Type B pancreatic cell (in vitro differentiated cells): ENCODE data around the gene FTSJ3. TPM values are rescaled to one million over a fixed set of nuclear protein-coding genes. Genes with fewer than 3 reads are reported as not detected.
"Not testable (repeated sequence)": the region's sequence is repeated elsewhere in the genome, so short reads cannot be mapped to it uniquely, and the experiment has no call there.

ENCODE experiments used
- DNase-seq: peaks from one replicate; pipeline ENCODE4 v3.0.0; 2021; ENCODE audit warnings: mixed read lengths; ENCODE audit not compliant: unreplicated experiment; ENCODE audit errors: extremely low spot score
- H3K27ac Mint-ChIP-seq: 2 replicates; pipeline ENCODE4 v1.8.0; 2021; ENCODE audit warnings: mild to moderate bottlenecking, mixed read lengths
- H3K27me3 Mint-ChIP-seq: 2 replicates; pipeline ENCODE4 v1.8.0; 2021; ENCODE audit warnings: mixed read lengths
- H3K36me3 Mint-ChIP-seq: 2 replicates; pipeline ENCODE4 v1.8.0; 2021; ENCODE audit warnings: mixed read lengths
- H3K4me1 Mint-ChIP-seq: one replicate; pipeline ENCODE4 v1.8.0; 2021; ENCODE audit warnings: mixed read lengths; ENCODE audit not compliant: unreplicated experiment
- H3K4me3 Mint-ChIP-seq: 2 replicates; pipeline ENCODE4 v1.8.0; 2021; ENCODE audit warnings: mild to moderate bottlenecking, mixed read lengths
- H3K9me3 Mint-ChIP-seq: 2 replicates; pipeline ENCODE4 v1.8.0; 2021; ENCODE audit warnings: mixed read lengths
- total RNA-seq: library from RNA; stranded (reverse); gene quantifications from 2 replicates; pipeline ENCODE4 v1.2.1, GENCODE V29; 2021; ENCODE audit warnings: low replicate concordance
- TF ChIP-seq, protein P1 (sequence below): fragments of 200-600 bp; sonication (generic); conservative IDR thresholded peaks from 2 replicates; pipeline ENCODE4 v1.5.0; 2021; ENCODE audit warnings: antibody characterized with exemption, mild to moderate bottlenecking

Gene FTSJ3
- total RNA-seq, 1 donor from 2014 or later, result 45.2 TPM

DNA sequence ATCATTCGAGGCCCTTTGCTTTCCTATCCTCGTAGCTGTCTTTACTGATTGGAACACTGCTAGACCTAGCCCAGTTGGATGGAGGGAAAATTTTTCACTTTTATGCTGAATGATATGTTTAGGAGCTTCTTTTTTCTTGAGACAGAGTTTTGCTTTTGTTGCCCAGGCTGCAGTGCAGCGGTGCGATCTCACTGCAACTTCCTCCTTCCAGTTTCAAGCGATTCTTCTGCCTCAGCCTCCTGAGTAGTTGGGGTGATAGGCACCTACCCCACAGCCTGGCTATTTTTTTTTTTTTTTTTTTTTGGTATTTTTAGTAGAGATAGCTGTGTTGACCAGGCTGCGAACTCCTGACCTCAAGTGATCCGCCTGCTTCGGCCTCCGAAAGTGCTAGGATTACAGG is 17.5 kb downstream of the FTSJ3 start:
- DNase-seq, result no peak
- Mint-ChIP-seq H3K9me3 (no peaks in the 10 kb centered on the region), H3K4me3 (no peak overlapping the region), H3K27ac (no peak overlapping the region), H3K36me3 (peaks cover 45% of the 10 kb centered on the region), H3K27me3 (no peaks in the 10 kb centered on the region), H3K4me1 (no peaks in the 10 kb centered on the region)
- TF ChIP-seq, protein P1, sequence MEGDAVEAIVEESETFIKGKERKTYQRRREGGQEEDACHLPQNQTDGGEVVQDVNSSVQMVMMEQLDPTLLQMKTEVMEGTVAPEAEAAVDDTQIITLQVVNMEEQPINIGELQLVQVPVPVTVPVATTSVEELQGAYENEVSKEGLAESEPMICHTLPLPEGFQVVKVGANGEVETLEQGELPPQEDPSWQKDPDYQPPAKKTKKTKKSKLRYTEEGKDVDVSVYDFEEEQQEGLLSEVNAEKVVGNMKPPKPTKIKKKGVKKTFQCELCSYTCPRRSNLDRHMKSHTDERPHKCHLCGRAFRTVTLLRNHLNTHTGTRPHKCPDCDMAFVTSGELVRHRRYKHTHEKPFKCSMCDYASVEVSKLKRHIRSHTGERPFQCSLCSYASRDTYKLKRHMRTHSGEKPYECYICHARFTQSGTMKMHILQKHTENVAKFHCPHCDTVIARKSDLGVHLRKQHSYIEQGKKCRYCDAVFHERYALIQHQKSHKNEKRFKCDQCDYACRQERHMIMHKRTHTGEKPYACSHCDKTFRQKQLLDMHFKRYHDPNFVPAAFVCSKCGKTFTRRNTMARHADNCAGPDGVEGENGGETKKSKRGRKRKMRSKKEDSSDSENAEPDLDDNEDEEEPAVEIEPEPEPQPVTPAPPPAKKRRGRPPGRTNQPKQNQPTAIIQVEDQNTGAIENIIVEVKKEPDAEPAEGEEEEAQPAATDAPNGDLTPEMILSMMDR, result no peak

DNA sequence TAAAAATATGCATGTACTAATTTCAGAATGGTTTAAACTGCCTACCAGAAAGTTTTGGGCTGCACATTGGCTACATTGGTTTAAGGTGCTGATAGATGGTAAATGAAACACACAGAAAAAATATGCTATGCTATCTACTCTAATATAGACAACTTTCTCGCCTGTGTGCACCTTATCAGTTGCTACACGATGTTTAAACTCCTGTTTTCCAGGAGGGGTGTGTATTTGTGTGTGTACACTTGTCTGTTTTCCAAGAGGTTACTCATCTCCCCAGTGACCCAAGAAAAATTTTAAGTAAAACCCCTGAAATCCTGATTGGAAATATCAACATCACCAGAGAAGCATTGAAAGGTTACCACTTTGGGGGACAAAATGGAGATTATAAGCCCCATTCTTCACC is 21.9 kb downstream of the FTSJ3 start:
- Mint-ChIP-seq H3K27ac (no peak overlapping the region), H3K36me3 (peaks cover 32% of the 10 kb centered on the region), H3K27me3 (no peaks in the 10 kb centered on the region), H3K9me3 (no peaks in the 10 kb centered on the region), H3K4me1 (no peaks in the 10 kb centered on the region), H3K4me3 (no peak overlapping the region)
- no peak for DNase-seq
- TF ChIP-seq, protein P1, result no peak

DNA sequence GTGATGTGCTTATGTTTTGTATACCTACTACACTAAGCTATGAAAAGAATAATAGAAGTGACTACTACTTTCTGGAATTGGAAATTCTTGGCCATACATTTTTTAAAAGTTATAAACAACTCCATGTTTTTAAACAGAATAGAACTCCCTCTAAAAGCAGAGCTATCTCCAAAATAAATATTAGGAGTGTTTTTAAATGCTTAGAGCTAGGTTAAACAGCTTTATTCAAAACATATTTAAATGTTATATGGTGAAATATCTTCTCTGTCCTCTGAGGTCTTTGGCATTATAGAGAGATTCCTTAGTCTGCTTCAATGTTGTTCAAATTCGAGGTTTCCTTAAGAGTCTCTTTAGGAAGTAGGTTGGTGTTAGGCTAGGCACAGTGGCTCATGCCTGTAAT is 23.1 kb downstream of the FTSJ3 start:
- Mint-ChIP-seq H3K4me1 (no peaks in the 10 kb centered on the region), H3K27me3 (no peaks in the 10 kb centered on the region), H3K4me3 (no peak overlapping the region), H3K9me3 (no peaks in the 10 kb centered on the region), H3K36me3 (peaks cover 37% of the 10 kb centered on the region), H3K27ac (no peak overlapping the region)
- TF ChIP-seq, protein P1, result no peak
- no peak for DNase-seq

DNA sequence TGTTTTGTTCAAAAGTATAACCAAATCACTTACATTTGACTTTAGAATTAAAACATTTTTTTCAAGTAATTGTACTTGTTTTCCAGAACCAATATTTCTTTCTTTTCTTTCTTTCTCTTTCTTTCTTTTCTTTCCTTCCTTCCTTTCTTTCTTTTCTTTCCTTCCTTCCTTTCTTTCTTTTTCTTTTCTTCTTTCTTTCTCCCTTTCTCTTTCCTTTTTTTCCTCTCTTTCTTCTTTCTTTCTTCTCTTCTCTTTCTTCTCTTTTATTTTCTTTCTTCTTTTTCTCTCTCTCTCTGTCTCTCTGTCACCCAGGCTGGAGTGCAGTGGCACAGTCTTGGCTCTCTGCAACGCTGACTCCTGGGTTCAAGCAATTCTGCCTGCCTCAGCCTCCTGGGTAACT is 26.7 kb downstream of the FTSJ3 start:
- no peak overlapping the region for H3K27ac Mint-ChIP-seq
- H3K4me3 Mint-ChIP-seq, result no peak overlapping the region
- no peaks in the 10 kb centered on the region for H3K27me3 Mint-ChIP-seq
- TF ChIP-seq, protein P1, result no peak
- no peaks in the 10 kb centered on the region for H3K4me1 Mint-ChIP-seq
- H3K9me3 Mint-ChIP-seq, result no peaks in the 10 kb centered on the region
- H3K36me3 Mint-ChIP-seq, result peaks cover 28% of the 10 kb centered on the region
- no peak for DNase-seq

DNA sequence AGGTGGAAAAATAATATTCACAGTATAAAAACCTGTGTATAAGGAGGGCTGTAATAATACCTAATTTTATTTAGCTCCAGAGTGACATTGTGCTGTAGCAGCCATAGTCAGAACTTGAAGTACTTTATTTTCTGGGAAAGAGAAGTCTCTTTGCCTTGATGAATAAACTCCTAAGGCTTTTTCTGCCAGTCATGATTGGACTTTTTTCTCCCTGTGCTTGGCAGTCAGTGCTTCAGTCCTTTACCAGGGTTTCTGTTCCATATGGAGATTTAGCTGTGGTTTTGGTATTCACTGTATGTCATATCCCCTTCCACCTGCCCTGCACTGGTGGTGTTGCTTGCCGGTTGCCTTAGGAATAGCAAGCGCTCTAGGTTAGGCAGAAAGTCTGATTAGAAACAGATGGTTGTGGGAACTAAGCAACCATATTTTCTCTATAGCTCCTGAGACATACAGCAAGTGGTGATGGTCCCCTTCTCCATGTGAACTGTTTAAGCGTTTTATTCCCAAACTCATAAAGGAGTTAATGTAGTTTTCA is 28.8 kb downstream of the FTSJ3 start:
- no peaks in the 10 kb centered on the region for H3K4me1 Mint-ChIP-seq
- DNase-seq, result no peak
- no peaks in the 10 kb centered on the region for H3K9me3 Mint-ChIP-seq
- no peak overlapping the region for H3K27ac Mint-ChIP-seq
- TF ChIP-seq, protein P1, result no peak
- no peak overlapping the region for H3K4me3 Mint-ChIP-seq
- H3K36me3 Mint-ChIP-seq, result peaks cover 32% of the 10 kb centered on the region
- no peaks in the 10 kb centered on the region for H3K27me3 Mint-ChIP-seq

DNA sequence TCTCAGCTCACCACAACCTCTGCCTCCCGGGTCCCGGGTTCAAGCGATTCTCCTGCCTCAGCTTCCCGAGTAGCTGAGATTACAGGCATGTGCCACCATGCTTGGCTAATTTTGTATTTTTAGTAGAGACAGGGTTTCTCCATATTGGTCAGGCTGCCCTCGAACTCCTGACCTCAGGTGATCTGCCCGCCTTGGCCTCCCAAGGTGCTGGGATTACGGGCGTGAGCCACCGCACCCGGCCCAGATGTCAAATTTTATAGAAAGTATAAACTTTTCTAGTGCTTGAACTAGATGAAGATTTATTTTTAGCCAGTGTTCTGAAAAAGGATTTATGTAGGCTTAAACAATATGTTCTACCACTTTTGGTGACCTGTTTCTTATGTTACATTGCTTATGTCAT is 31.1 kb downstream of the FTSJ3 start:
- not testable (repeated sequence) for H3K9me3 Mint-ChIP-seq, H3K27me3 Mint-ChIP-seq, H3K4me3 Mint-ChIP-seq, H3K27ac Mint-ChIP-seq, DNase-seq, H3K4me1 Mint-ChIP-seq
- peaks cover 39% of the 10 kb centered on the region for H3K36me3 Mint-ChIP-seq
